GM19025 (cell line): ENCODE measurements around the gene SRCIN1.

Source experiments
- ATAC-seq: cut with Tn5 transposase; IDR thresholded peaks from one replicate; pipeline ENCODE4 v1.9.1; 2021; ENCODE audit warnings: mild to moderate bottlenecking, low read depth, moderate library complexity; ENCODE audit not compliant: unreplicated experiment

SRCIN1 gene

DNA sequence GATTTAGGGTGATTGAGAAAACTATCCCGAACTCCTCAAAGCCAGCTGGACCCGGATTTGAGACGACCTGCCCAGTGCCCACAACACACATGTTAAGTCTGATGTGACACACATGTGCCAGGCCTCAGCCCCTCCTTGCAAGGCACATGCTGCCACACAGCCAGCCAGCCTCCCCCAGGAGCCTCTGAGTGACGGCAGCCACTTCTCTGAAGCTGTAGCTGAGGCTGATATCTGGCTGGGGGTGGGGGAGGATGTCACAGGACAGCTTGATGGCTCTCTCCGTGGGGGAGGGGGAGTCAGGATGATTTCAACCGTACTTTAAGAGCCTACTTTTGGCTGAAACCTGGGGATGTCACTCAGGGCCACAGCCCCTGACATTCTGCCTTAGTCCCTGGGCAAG is 40.9 kb downstream of the SRCIN1 start:
- no peak for ATAC-seq

DNA sequence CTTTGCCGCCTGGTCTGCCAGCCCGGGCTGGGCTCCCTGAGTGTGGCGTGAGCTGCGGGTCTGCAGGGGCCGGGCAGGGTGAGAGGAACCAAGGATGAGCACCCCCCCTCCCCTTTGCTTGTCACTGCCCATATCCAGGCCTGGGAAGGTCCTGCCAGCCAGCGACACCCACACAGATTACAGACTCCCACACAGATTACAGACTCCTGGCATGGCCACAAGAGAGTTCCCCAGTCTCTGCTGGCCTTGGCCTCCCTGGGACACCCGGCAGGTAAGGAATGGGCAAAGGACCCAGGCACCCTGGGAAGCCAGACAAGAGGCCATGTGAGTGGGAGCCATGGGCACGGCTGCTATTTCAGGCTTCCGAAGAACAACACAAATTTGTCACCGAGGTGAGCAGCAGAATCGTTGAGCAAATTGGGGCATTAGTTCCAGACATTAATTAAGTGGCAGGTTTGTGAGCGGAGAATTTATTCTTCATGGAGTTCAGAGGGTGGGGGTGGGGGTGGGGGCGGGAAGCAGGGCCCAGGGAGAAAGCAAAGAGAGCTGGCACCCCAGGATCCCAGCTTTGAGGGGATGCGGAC is 41.4 kb downstream of the SRCIN1 start:
- ATAC-seq = no peak

DNA sequence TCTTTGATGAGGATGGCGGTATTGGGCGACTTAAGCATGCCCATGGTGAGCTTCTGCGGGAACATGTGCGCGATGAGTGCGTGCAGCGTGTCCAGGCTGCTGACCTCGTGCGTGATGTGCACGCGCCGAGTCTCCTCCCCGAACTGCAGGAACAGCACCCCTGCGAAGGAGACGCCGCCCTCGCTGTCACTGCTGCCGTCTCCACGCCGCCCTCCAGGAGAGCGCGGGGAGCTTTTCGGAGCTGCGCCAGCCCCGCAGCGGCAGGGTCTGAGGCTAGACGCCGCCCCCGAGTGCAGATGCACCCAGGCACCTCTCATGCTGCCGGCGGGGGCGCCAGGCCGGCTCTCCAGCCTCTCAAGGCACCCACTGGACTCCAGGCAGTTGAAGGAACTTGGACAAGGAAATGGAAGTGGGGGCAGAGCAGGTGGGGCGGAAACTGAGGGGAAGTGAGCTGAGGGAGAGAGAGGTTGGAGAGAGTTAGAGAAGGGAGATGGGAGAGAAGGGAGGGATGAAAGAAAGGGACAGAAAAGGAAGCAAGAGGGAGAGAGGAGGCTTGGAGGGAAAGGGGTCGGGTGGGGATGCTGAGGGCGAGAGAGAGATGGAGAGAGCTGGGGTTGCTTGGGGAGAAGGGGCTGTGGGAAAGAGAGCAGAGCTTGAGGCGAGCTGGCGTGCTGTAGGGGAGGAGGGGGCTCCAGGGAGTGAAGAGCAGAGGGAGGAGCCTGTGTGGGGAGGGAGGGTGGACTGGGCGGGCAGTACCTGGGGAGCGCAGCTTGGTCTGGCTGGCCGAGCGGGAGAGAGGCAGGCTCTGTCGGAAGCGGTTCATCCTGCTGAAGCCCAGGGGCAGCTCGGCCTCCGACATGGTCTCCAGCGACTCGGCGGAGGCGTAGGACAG is 42.1 kb downstream of the SRCIN1 start:
- ATAC-seq = no peak

DNA sequence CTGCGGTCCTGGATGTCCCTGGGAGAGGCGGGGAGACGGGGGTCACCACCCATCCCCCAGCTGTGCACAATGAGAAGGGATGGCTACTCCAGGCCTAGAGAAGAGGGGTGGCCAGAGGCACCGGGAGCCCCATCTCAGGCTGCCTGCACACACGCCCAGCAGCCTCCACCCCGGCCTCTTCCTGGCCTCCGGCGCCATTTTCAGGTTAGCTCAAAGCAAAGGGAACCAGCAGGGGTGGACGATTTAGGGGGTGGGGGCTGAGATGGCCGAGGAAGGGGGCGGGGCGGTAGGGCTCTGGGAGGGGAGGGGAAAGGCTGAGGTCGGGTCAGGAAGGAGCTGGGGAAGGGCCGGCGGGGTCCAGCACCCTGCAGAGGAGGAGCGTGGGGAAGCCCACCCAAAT is 42.8 kb downstream of the SRCIN1 start:
- ATAC-seq = no peak

DNA sequence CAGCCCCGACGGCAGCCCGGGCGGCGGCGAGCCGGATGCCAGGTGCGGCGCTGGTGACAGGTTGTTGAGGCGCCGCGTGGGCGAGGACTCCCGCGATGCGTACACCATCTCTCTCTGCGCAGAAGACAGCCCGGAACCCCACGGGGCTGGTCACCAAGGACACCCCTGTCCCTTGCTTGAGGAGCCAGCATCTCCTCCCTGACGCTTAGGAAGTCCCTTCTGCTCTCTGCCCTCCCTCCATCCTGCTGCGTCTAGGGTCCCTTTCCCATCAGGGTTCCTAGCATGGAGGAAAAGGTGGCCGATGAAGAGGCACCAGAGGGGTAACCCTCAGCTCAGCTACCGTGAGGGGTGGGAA is 43.6 kb downstream of the SRCIN1 start:
- no peak for ATAC-seq

DNA sequence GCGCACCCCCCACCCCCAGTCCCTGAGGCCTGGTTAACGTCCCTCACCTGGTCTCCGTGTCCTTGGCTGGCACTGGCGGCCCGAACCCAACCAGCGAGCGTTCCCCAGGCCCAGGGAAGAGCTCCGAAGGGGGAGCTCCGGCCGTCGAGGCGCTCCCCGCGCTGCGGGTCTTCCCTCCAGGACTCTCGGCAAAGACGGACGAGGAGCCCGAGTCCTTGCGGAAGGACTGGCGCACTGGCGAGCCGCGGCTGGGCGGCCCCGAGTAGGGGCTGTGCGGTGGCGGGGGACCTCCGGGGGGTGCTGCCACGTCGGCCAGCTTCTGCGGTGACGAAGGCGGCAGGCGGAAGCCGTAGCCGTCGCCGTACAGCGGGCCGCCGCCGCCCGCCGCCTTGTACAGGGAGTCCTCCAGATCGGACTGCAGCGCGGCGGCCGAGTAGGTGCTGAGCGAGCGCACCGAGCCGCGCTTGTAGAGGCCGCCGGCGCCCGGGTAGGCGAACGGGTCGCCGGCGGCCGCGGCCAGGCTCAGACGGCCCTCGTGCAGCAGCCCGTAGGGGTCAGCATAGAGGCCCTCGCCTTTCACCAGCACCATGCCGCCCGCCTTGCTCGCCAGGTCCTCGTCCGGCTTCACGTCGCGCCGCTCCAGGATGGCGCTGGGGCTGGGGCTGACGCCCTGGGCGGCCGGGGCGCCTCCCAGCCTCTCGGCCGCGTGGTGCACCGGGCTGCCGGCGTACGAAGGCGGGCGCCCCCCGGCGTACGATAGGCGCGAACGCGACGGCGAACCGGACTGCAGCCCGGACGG is 44.1 kb downstream of the SRCIN1 start:
- no peak for ATAC-seq

DNA sequence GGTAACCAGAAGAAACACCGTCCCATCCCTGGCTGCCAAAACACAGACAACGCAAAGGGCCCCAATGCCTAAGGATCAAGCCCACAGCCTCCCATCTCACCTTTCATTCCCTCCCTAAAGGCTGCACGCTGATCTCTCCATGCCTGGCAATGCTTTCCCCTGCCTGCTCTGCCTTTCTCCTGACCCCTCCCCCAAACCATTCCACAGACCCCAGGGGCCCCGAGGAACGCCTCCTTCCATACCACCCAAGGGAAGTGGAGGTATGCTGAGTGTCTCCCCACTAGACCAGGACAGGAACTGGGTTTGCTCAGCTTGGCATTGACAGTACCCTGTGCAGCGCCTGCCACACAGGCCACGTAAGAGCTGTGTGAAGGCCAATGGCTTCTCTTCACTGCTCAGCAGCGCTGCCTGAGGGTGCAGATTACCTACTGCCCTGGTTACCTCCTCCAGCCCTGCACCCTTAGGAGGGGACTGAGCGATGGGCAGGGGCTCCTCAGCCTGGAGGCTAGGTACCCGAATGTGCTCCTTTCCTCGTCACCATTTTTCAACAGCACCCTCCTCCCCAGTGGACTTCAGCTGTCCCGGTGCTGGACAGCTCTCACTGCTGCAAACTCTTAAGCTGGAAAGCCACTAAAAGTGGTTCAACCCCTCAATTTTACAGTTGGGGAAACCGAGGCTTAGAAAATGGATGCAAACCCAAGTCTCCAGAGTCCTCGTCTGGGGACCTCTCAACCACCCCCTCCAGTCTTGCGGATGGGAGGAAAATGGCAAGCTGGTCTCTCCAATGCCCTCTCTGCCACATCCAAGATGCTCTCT is 45.0 kb downstream of the SRCIN1 start:
- no peak for ATAC-seq

DNA sequence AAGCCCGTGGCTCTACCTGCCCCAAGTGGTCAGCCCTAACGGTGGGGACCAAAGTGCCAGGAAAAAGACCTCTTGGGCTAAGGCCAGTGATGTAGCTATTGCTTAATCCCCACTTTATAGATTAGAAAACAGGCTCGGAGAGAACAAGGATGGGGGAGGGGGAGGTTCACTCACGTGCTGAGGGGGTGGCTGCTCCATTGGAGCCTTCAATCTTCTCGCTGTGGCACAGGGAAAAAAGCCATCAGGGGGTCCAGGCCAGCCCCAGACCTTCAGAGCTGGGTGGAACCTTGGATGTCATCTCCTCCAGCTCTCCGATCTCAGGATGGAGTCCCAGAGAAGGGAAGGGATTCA is 45.9 kb downstream of the SRCIN1 start:
- no peak for ATAC-seq

DNA sequence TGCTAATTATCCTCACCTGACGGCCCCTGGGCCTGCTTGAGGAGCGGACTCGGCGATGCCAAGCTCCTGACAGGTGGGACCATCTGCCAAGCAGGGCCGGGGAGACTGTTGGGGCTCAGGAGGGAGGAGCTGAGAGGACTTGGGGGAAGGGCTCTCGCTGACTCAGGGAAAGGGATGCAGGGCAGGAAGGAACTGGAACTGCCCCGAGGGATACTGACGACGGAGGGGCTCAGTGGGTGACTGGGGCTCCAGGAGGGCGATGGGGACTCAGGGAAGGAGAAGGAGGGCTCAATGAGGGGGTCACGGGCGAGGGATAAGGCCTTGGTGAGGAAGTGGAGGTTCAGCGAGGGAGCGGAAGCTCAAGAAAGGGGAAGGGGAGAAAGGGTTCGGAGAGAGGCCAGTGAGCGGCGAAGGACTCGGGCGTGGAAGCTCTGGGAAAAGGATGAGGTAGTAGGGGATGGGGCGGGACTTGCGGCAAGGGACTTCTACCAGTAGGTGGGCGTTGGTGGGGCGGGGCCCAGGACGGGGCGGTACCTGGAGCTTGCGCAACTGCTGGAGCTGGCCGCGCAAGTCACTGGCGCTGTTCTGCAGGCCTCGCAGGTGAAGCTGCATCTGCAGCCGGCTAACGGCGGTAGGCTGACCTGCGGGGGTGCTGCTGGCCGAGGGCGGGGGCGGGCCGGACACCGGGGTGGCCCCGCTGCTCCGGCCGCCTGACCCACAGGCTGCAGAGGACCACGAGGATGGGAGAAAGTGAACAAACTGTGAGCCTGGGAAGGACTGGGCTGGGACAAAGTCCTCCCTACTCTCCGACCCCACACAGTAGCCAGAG is 46.5 kb downstream of the SRCIN1 start:
- ATAC-seq = peak; percentile 45

DNA sequence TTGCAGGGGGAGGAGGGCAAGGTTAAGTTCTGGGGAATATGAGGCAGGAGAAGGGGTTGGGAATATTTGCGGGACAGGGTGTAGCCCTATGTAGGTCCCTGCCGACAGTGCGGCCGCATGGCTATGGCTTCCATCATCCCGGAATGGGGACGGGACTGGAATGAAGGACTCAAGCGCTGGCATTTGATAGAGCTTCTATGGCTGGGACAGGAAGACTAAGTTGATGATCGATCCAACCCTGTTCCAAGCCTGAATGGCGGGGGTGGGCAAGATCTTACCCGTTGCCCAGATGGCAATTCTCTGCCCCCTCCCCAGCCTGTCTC is 47.1 kb downstream of the SRCIN1 start:
- ATAC-seq = no peak

DNA sequence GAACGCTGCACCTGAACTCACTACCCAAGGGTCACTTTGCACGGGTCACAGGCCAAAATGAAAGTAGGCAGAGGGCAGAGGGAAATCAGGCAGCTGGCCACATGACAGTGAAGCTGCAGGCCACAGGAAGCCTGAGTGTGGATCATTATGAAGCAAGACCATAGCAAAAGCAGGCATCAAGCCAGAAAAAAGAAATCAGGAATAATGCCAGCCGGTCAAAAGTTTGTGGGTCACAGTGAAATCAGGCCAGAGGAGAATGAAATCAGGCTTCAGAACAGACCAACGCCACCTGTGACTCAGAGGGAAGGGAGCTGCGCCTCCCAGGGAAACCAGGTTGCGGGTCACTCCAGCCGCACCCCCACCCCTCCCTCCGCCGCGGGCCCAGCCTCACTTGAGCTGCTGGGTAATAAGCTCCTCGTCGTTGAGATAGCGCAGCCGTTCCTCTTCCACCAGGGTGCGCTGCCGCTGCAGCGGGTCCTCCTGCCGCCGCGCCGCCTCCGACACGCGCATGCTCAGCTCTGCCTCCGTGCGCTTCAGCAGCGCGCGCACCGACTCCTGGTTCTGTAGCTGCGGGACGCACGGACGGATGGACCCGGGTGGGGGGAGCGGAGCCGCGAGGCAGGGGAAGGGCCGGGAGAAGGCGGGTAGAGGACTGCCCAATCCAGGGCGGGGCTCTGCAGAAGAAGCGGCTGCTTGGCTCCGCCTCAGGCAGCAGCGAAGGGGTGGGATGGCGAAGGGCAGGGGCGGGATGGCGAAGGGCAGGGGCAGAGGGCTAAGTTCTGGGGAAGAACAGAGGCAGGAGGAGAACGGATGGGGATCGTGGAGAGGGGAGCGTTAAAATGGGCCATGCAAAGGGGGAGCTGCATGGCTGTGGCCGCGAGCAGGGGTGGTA is 47.7 kb downstream of the SRCIN1 start:
- ATAC-seq = peak; percentile 58

DNA sequence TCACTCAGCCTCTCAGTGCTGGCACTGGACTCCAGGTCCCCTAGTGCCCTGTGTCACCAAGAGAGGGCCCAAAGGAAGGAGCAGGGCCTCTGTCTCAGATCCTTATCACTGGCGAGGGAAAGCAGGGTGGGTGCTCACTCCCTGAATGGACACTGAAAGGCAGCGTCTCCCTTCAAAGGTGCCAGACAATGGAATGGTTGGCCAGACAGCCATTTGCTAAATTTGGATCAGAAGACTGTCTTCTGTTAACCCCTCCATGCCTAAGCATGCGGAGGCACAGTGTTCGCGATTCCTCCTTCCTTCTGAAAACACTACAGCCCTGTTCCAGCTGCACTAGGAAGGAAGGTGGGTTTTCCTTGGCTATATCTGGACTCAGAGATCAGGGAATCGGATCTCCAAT is 48.4 kb downstream of the SRCIN1 start:
- no peak for ATAC-seq

DNA sequence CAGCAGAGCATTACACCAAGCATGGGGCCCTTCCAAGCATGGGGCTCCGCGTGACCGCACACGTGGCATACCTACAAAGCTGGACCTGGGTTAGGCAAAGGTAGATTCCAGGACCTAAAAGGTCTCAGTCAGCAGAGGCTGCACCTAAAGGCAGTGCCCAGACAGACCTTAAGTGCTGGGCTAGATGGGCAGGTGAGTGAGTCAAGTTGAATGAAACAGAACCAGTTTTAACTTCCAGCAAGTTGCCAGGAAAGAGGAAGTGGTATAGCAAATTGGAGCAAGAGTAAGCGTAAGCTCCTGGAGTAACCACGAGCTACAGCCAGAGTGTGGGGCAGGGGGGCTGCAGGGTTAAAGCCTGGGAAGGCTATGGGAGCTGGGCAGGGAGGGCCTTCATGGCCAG is 49.5 kb downstream of the SRCIN1 start:
- no peak for ATAC-seq

DNA sequence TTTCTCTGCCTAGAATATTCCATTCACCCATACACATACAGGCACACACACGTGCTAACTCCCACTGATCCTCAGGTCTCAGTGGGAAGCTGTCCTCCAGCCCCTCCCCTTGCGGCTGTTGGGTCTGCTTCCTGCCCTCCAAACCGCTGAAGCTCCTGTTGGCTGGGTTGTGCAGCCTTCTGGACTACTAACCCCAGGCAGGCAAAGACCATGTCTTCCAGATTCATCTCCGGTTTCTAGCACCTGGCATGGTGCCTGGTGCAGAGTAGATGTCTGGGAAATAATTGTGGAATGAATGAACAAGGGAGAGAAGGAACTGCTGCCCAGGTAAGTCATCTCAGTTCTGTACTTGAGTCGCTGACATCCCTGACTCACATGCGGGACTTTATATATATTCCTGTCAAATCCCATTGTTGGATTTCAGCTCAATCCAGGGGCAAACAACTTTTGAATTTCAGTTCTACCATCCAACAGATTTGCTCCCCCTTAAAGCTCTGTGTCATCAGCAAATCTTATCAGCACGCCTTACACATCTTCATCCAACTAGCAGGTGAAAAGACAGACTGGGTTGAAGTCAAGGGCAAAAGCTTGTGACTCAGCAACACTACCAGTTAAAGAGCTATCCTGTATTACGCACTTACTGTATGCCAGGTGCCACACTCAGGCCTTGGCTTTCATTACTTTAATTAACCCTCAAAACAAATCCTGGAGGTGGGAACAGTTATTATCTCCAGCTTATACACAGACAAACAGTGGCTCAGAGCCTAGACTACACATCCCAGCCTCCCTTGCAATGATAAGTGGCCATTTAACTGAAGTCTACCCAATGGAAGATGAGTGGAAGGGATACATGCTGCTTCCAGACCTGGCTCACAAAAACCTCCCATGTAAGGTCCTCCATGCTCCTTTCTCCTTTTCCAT is 51.1 kb downstream of the SRCIN1 start:
- no peak for ATAC-seq

DNA sequence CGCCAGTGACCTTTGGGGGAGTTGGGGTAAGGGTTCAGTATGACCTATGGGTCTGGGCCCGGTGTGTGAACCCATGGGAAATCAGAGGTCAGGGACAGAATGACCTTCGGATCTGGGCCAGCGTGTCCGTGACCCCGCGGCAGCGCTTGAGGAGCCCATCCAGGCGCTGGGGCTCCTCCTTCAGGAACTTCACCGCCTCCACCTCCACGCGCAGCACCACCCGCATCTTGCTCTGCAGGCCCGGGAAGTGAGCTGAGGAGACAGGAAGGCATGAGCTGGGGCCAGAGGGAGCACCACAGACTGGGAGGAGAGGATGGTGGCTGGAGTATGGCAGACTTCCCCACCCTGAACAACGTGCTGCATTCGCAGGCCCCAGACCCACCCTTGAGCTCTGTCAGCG is 53.4 kb downstream of the SRCIN1 start:
- ATAC-seq = no peak

DNA sequence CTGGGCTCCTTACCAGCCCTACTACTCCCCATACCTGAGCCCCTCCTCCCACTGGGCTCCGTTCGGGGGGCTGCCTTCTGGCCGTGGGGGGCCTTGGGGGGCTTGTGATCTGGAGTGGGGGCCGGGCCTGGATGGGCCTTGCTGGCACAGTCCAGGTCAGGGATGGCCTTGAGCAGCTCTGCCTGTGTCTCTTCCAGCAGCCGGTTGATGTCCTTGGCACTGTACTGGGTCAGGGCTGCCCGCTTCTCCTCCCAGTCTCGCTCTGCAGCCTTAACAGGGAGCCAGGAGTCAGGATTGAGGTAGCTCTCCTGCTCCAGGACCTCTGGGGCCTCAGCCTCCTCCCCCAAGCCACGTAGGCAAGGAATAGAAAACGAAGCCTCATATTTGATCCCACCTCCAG is 54.6 kb downstream of the SRCIN1 start:
- no peak for ATAC-seq

DNA sequence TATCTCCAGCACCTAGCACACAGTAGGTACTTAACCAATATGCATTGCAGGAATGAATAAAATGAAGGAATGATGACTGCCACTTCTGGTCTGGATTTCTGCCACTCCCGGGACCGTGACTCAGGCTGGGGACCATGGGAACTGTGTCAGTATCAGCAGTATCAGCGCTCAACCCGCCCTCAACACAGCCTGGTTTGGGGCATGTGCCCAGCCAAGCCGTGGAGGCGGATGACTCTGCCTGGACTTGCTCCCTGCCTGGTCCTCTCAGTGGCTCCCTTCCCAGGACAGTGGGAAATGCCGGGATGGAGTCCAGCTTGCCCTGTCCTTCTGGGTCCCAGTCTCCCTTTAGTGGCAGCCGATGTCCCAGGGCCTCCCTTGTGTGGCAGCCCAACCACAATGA is 55.1 kb downstream of the SRCIN1 start:
- no peak for ATAC-seq

DNA sequence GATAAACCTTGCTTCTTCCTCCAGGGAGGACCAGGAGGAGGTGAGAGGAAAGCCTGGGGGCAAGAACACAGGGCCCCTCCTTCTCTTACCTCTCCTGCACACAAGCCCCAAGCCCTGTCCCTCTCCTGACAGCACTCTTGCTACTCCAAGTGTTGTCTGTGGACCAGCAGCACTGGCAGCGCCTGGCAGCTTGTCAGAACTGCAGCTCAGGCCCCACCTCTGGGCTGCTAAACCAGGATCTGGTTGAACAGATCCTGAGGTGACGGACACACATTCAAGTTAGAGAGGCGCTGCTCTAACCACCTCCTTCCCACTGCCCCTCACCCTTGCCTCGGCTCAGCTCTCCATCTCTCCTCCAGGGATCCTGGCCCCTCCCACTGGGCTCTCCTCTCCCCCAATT is 56.5 kb downstream of the SRCIN1 start:
- no peak for ATAC-seq
